Measurements from ENCODE around the gene THSD7A. TPM values are rescaled to one million over a fixed set of nuclear protein-coding genes. Genes with fewer than 3 reads are reported as not detected.

Gene THSD7A
- polyA plus RNA-seq, 1 experiment = 0.06 TPM

- Histone ChIP-seq H3K27ac (ENCODE audit: low read depth, low read length) (no peak overlapping the region), H3K9me3 (ENCODE audit: control insufficient read depth, insufficient read depth, low read length) (no peaks in the 10 kb centered on the region), H3K4me3 (ENCODE audit: low read depth, low read length) (no peak overlapping the region), H3K27me3 (ENCODE audit: control insufficient read depth, insufficient read depth, low read length) (no peaks in the 10 kb centered on the region)
- ChIA-PET POLR2A (no interaction called here), CTCF (no interaction called here)
- TF ChIP-seq CTCF (IDR thresholded peaks at IDR 0.05; ENCODE audit: low read depth, low read length) = no peak
- no peak for DNase-seq (ENCODE audit: low read depth, low spot score)
Observed at GRCh38 chr7:11412036-11412435, 420.0 kb downstream of the THSD7A start.

GRCh38 chr7:11410656-11411644, 421.0 kb downstream of the THSD7A start:
- Histone ChIP-seq H3K27me3 (ENCODE audit: control insufficient read depth, insufficient read depth, low read length) (no peaks in the 10 kb centered on the region), H3K27ac (ENCODE audit: low read depth, low read length) (no peak overlapping the region), H3K9me3 (ENCODE audit: control insufficient read depth, insufficient read depth, low read length) (no peaks in the 10 kb centered on the region), H3K4me3 (ENCODE audit: low read depth, low read length) (no peak overlapping the region)
- TF ChIP-seq CTCF (IDR thresholded peaks at IDR 0.05; ENCODE audit: low read depth, low read length) = no peak
- ChIA-PET POLR2A (no interaction called here), CTCF (no interaction called here)
- no peak for DNase-seq (ENCODE audit: low read depth, low spot score)

GRCh38 chr7:11404355-11404754, 427.6 kb downstream of the THSD7A start:
- POLR2A ChIA-PET = no interaction called here

GRCh38 chr7:11403781-11404180, 428.2 kb downstream of the THSD7A start:
- no peak for DNase-seq (ENCODE audit: low read depth, low spot score)
- H3K27me3 ChIP-seq (ENCODE audit: control insufficient read depth, insufficient read depth, low read length) = no peaks in the 10 kb centered on the region
- ChIA-PET POLR2A (no interaction called here), CTCF (no interaction called here)
- TF ChIP-seq CTCF (IDR thresholded peaks at IDR 0.05; ENCODE audit: low read depth, low read length) = no peak
- H3K4me3 ChIP-seq (ENCODE audit: low read depth, low read length) = no peak overlapping the region
- no peaks in the 10 kb centered on the region for H3K9me3 ChIP-seq (ENCODE audit: control insufficient read depth, insufficient read depth, low read length)
- no peak overlapping the region for H3K27ac ChIP-seq (ENCODE audit: low read depth, low read length)

More at GRCh38 chr7:11404355-11404754, 427.6 kb downstream of the THSD7A start:
- CTCF ChIA-PET = no interaction called here
- H3K27me3 ChIP-seq (ENCODE audit: control insufficient read depth, insufficient read depth, low read length) = no peaks in the 10 kb centered on the region
- H3K4me3 ChIP-seq (ENCODE audit: low read depth, low read length) = no peak overlapping the region
- DNase-seq (ENCODE audit: low read depth, low spot score) = no peak
- no peaks in the 10 kb centered on the region for H3K9me3 ChIP-seq (ENCODE audit: control insufficient read depth, insufficient read depth, low read length)
- no peak for TF ChIP-seq CTCF (IDR thresholded peaks at IDR 0.05; ENCODE audit: low read depth, low read length)
- no peak overlapping the region for H3K27ac ChIP-seq (ENCODE audit: low read depth, low read length)

- DNase-seq (ENCODE audit: low read depth, low spot score) = no peak
- ChIA-PET POLR2A (no interaction called here), CTCF (no interaction called here)
- Histone ChIP-seq H3K27ac (ENCODE audit: low read depth, low read length) (no peak overlapping the region), H3K4me3 (ENCODE audit: low read depth, low read length) (no peak overlapping the region), H3K27me3 (ENCODE audit: control insufficient read depth, insufficient read depth, low read length) (no peaks in the 10 kb centered on the region), H3K9me3 (ENCODE audit: control insufficient read depth, insufficient read depth, low read length) (no peaks in the 10 kb centered on the region)
- TF ChIP-seq CTCF (IDR thresholded peaks at IDR 0.05; ENCODE audit: low read depth, low read length) = no peak
Observed at GRCh38 chr7:11394438-11394837, 437.6 kb downstream of the THSD7A start.
